CD4-positive, alpha-beta T cell (primary cell): ENCODE results near the gene ITIH2. TPM values are rescaled to one million over a fixed set of nuclear protein-coding genes. Genes with fewer than 3 reads are reported as not detected.

Experiments used
- ATAC-seq: fragments of 200-7000 bp; cut with Tn5 transposase; one replicate; pipeline ENCODE4 v1.10.0; 2022; ENCODE audit warnings: mild to moderate bottlenecking; ENCODE audit not compliant: poor library complexity
- CTCF ChIA-PET: fragments of 350-600 bp; sonication (Branson Sonifier 250); formaldehyde crosslinking; loops from one replicate; lab custom pipeline; 2021; ENCODE audit warnings: antibody characterized with exemption, inconsistent platforms; lab: Charles Lee
- POLR2A ChIA-PET: fragments of 350-600 bp; sonication (Branson Sonifier 250); formaldehyde crosslinking; loops from one replicate; lab custom pipeline; 2021; ENCODE audit warnings: antibody characterized with exemption, inconsistent platforms; lab: Charles Lee
- DNase-seq, 14 experiments: peaks; one replicate each; pipeline ENCODE4 v3.0.0-alpha.2; 2013 to 2020; ENCODE audit warnings: mixed read lengths in 2 of 14
- H3K27ac ChIP-seq, 2 donors: one replicate each; pipeline versions ENCODE4 v1.5.1 to v1.7.0; 2013; ENCODE audit warnings: low read length in 2 of 2, low read depth in 1 of 2, mild to moderate bottlenecking in 1 of 2
- H3K27me3 ChIP-seq, 2 experiments: 1 replicate in 1 of 2; 2 replicates in 1 of 2; pipeline versions ENCODE4 v1.6.1 to v1.7.0; 2013; ENCODE audit warnings: low read length in 2 of 2, control low read depth in 1 of 2, mild to moderate bottlenecking in 1 of 2, moderate library complexity in 1 of 2; ENCODE audit not compliant: insufficient read depth in 2 of 2, control insufficient read depth in 1 of 2
- H3K36me3 ChIP-seq: one replicate; pipeline ENCODE4 v1.6.1; 2013; ENCODE audit warnings: low read length, control low read depth; ENCODE audit not compliant: insufficient read depth
- H3K4me1 ChIP-seq: one replicate; pipeline ENCODE4 v1.6.1; 2013; ENCODE audit warnings: low read length, control low read depth; ENCODE audit not compliant: insufficient read depth
- H3K4me3 ChIP-seq: one replicate; pipeline ENCODE4 v1.5.1; 2013; ENCODE audit warnings: mild to moderate bottlenecking, low read length, moderate library complexity
- H3K9me3 ChIP-seq, 2 experiments: 1 replicate in 1 of 2; 2 replicates in 1 of 2; pipeline versions ENCODE4 v1.6.1 to v1.7.0; 2013; ENCODE audit warnings: low read length in 2 of 2, mild to moderate bottlenecking in 2 of 2, control low read depth in 1 of 2, moderate library complexity in 1 of 2; ENCODE audit not compliant: control insufficient read depth in 1 of 2, insufficient read depth in 1 of 2
- H3K27ac Mint-ChIP-seq: one replicate; pipeline ENCODE4 v1.8.0; 2020; ENCODE audit warnings: mixed read lengths
- H3K27me3 Mint-ChIP-seq: one replicate; pipeline ENCODE4 v1.8.0; 2021; ENCODE audit warnings: mixed read lengths
- H3K36me3 Mint-ChIP-seq: one replicate; pipeline ENCODE4 v1.8.0; 2021; ENCODE audit warnings: low read depth, mixed read lengths
- H3K4me1 Mint-ChIP-seq: one replicate; pipeline ENCODE4 v1.8.0; 2021; ENCODE audit warnings: low read depth, mixed read lengths
- H3K4me3 Mint-ChIP-seq: one replicate; pipeline ENCODE4 v1.8.0; 2020; ENCODE audit warnings: mild to moderate bottlenecking, mixed read lengths
- H3K9me3 Mint-ChIP-seq: one replicate; pipeline ENCODE4 v1.8.0; 2020; ENCODE audit warnings: mixed read lengths
- intact Hi-C, 2 experiments: fragments of 100-400 bp; cut with DNase I in 1 of 2; cut with micrococcal nuclease in 1 of 2; formaldehyde crosslinking; loops; one replicate each; pipeline versions ENCODE4 v1.15.1 to v1.9.0; 2023 to 2025; cut with DNase I, micrococcal nuclease
- total RNA-seq, 174 experiments: library from RNA in 2 of 174; stranded (reverse) in 2 of 174; gene quantifications; one replicate each; pipeline ENCODE4 v1.2.3 and lab custom pipeline; 2021 to 2026
- TF ChIP-seq, protein P1 (sequence below): fragments of 200-600 bp; IDR thresholded peaks from one replicate; pipeline ENCODE4 v1.8.0; 2022; ENCODE audit warnings: antibody characterized with exemption, mild to moderate bottlenecking

Gene ITIH2
- total RNA-seq, 2 experiments from 2014 or later, result not detected

DNA sequence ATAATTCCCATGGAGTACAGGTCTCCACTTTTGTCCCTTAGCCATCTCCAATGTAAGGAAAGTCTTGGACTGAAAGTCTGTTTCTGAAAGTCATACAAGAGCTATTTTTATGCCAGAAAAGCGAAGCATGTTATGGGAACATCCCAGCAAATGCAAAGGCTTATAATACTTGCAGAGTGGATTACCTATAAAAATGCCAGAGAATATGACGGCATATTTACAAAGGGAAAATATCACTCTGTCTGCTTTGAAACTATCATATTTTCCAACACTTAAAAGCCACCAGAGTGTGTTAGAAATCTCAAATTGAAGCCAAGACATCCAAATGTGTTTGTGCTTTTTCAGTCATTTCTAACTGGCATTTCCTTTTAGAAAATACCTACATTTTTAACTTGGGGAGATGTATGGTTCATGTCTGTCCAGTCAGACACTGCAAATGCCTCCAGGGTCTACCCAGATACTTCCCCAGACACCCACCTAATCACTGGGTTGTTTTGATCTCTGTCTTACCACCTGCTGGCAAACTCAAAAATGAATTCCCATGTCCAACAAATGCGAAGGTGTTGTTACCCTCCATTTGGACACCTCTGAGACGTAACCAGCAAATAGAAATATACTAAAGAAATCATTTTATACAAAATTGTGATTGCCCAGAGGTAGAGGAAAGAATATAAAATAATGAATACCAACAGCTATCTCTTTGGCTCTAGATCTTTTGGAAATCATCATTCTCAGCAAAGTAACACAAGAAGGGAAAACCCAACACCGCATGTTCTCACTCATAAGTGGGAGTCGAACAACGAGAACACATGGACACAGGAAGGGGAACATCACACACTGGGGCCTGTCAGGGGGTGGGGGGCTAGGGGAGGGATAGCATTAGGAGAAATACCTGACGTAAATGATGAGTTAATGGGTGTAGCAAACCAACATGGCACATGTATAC lies 1.2 kb downstream of the ITIH2 start:
- no peaks in the 10 kb centered on the region for H3K9me3 ChIP-seq
- peaks cover 0 to 33% of the 10 kb centered on the region in 2 experiments for H3K27me3 ChIP-seq
- H3K4me1 ChIP-seq, result no peaks in the 10 kb centered on the region
- no peak overlapping the region for H3K27ac Mint-ChIP-seq
- ATAC-seq (no peak), DNase-seq (no peak)
- ChIA-PET CTCF (interaction anchor here (1.0 kb wide), 1 partner anchor 17 kb away, joined by 3 read pairs; no protein-coding TSS in a partner anchor), POLR2A (no interaction called here)
- peaks cover 50% of the 10 kb centered on the region for H3K27me3 Mint-ChIP-seq
- TF ChIP-seq, protein P1, sequence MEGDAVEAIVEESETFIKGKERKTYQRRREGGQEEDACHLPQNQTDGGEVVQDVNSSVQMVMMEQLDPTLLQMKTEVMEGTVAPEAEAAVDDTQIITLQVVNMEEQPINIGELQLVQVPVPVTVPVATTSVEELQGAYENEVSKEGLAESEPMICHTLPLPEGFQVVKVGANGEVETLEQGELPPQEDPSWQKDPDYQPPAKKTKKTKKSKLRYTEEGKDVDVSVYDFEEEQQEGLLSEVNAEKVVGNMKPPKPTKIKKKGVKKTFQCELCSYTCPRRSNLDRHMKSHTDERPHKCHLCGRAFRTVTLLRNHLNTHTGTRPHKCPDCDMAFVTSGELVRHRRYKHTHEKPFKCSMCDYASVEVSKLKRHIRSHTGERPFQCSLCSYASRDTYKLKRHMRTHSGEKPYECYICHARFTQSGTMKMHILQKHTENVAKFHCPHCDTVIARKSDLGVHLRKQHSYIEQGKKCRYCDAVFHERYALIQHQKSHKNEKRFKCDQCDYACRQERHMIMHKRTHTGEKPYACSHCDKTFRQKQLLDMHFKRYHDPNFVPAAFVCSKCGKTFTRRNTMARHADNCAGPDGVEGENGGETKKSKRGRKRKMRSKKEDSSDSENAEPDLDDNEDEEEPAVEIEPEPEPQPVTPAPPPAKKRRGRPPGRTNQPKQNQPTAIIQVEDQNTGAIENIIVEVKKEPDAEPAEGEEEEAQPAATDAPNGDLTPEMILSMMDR, result no peak
- no peak overlapping the region for H3K4me3 Mint-ChIP-seq
- no peak overlapping the region for H3K4me3 ChIP-seq
- no peaks in the 10 kb centered on the region for H3K36me3 Mint-ChIP-seq
- no peaks in the 10 kb centered on the region for H3K4me1 Mint-ChIP-seq
- no peaks in the 10 kb centered on the region for H3K36me3 ChIP-seq
- H3K27ac ChIP-seq, result no peak overlapping the region
- intact Hi-C loops, result no loop called here
- H3K9me3 Mint-ChIP-seq, result no peaks in the 10 kb centered on the region

DNA sequence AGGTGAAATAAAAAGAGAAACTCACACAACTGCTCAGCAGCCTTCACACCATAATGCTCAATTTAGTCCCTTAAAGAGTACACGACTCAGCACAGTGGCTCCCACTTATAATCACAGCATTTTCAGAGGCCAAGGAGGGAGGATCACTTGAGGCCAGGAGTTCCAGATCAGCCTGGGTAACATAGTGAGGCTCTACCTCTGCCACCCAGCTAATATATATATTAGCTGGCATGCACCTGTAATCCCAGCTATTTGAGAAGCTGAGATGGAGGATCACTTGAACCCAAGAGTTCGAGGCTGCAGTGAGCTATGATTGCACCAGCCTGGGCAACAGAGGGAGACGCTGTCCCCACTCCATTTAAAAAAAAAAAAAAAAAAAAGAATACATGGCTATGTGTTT lies 2.2 kb downstream of the ITIH2 start:
- no peak overlapping the region for H3K4me3 Mint-ChIP-seq
- H3K9me3 Mint-ChIP-seq, result no peaks in the 10 kb centered on the region
- Histone ChIP-seq H3K27me3 (peaks cover 0 to 33% of the 10 kb centered on the region in 2 experiments), H3K4me3 (no peak overlapping the region), H3K27ac (no peak overlapping the region), H3K9me3 (no peaks in the 10 kb centered on the region), H3K4me1 (no peaks in the 10 kb centered on the region), H3K36me3 (no peaks in the 10 kb centered on the region)
- H3K27ac Mint-ChIP-seq, result no peak overlapping the region
- POLR2A ChIA-PET, result no interaction called here
- H3K36me3 Mint-ChIP-seq, result no peaks in the 10 kb centered on the region
- DNase-seq (no peak), ATAC-seq (no peak)
- CTCF ChIA-PET, result no interaction called here
- H3K4me1 Mint-ChIP-seq, result no peaks in the 10 kb centered on the region
- peaks cover 48% of the 10 kb centered on the region for H3K27me3 Mint-ChIP-seq
- TF ChIP-seq, protein P1, result no peak
- intact Hi-C loops, result no loop called here

DNA sequence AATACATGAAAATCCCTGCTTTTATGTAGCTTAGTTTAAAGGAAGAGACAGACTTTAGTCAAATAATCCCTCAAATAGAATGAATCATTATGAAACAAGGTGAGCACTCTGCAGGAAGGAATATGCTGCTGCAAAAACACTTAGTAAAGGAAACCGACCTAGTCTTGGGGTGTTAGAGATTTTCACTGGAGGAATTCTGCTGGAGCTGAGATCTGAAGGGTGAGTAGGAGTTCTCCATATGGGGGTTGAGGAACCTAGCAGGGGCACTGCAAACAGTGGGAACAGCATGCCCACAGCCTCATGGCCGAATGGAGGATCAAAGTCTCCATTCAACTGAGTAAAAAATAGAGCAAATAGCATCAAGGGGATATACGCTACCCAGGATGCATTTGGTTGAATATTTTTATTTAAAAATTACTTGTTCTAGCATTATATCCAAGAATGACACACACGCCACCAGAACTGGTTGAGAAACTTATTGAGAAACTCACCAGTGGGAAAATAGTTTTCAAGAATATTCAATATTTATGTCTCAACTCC lies 3.5 kb downstream of the ITIH2 start:
- H3K4me1 ChIP-seq, result no peaks in the 10 kb centered on the region
- H3K36me3 ChIP-seq, result no peaks in the 10 kb centered on the region
- H3K9me3 ChIP-seq, result no peaks in the 10 kb centered on the region
- intact Hi-C loops, result no loop called here
- H3K9me3 Mint-ChIP-seq, result no peaks in the 10 kb centered on the region
- no peak overlapping the region for H3K4me3 Mint-ChIP-seq
- no peak for DNase-seq
- ChIA-PET CTCF (no interaction called here), POLR2A (no interaction called here)
- TF ChIP-seq, protein P1, result no peak
- no peak overlapping the region for H3K27ac ChIP-seq
- no peak overlapping the region for H3K4me3 ChIP-seq
- no peaks in the 10 kb centered on the region for H3K36me3 Mint-ChIP-seq
- H3K27me3 ChIP-seq, result peaks cover 0 to 33% of the 10 kb centered on the region in 2 experiments
- peaks cover 41% of the 10 kb centered on the region for H3K27me3 Mint-ChIP-seq
- H3K27ac Mint-ChIP-seq, result no peak overlapping the region
- H3K4me1 Mint-ChIP-seq, result no peaks in the 10 kb centered on the region
- no peak for ATAC-seq
